ENCODE results near the gene TTC34.
"Not testable (repeated sequence)": the region's sequence is repeated elsewhere in the genome, so short reads cannot be mapped to it uniquely, and the experiment has no call there.

DNA sequence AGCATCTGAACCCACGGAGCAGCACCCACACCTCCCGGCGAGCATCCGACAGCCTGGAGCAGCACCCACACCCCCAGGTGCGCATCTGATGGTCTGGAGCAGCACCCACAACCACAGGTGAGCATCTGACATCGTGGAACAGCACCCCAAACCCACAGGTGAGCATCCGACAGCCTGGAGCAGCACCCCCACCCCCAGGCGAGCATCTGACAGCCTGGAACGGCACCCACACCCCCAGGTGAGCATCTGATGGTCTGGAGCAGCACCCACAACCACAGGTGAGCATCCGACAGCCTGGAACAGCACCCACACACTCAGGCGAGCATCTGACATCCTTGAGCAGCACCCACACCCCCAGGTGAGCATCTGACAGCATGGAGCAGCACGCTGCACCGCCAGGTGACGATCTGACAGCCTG, 114.3 kb downstream of the TTC34 start:
- TF ChIP-seq, protein P1, sequence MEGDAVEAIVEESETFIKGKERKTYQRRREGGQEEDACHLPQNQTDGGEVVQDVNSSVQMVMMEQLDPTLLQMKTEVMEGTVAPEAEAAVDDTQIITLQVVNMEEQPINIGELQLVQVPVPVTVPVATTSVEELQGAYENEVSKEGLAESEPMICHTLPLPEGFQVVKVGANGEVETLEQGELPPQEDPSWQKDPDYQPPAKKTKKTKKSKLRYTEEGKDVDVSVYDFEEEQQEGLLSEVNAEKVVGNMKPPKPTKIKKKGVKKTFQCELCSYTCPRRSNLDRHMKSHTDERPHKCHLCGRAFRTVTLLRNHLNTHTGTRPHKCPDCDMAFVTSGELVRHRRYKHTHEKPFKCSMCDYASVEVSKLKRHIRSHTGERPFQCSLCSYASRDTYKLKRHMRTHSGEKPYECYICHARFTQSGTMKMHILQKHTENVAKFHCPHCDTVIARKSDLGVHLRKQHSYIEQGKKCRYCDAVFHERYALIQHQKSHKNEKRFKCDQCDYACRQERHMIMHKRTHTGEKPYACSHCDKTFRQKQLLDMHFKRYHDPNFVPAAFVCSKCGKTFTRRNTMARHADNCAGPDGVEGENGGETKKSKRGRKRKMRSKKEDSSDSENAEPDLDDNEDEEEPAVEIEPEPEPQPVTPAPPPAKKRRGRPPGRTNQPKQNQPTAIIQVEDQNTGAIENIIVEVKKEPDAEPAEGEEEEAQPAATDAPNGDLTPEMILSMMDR (IDR thresholded peaks at IDR 0.05; ENCODE audit: borderline replicate concordance, extremely low read depth, low read length, poor library complexity, severe bottlenecking): not testable (repeated sequence)
- not testable (repeated sequence) for TF ChIP-seq EZH2 (IDR thresholded peaks at IDR 0.05; ENCODE audit: borderline replicate concordance, low read depth, low read length, severe bottlenecking)

All from DND-41 (cell line).